ENCODE results near the gene HOXD13.

- no peak for TF ChIP-seq CTCF (conservative IDR thresholded peaks at IDR 0.05; ENCODE audit: low read depth, low read length)
- TF ChIP-seq EZH2 (IDR thresholded peaks at IDR 0.05; ENCODE audit: borderline replicate concordance, low read depth, low read length, poor library complexity, severe bottlenecking): no peak
These were observed 36.7 kb downstream of the HOXD13 start, which contains the start of gene HOXD8 for GRCh38 chr2:176128982-176129796.
